Vagina (tissue), 2 donors: ENCODE measurements around the gene ATP6V1G2. TPM values are rescaled to one million over a fixed set of nuclear protein-coding genes. Genes with fewer than 3 reads are reported as not detected.
A peak's percentile ranks its signal among the peaks of the same experiment; 100 is the strongest.

Experiments
- DNase-seq, 2 donors: peaks; one replicate each; pipeline ENCODE4 v3.0.0-alpha.2; 2017; ENCODE audit errors: extremely low spot score in 2 of 2
- H3K27ac ChIP-seq: fragments of 200-600 bp; sonication (generic); one replicate; pipeline ENCODE4 v1.5.1; 2019
- H3K27me3 ChIP-seq: fragments of 200-600 bp; sonication (generic); one replicate; pipeline ENCODE4 v1.5.1; 2019
- H3K36me3 ChIP-seq, 2 donors: fragments of 200-600 bp; sonication (generic); one replicate each; pipeline ENCODE4 v1.5.1; 2017 to 2019
- H3K4me1 ChIP-seq: fragments of 200-600 bp; sonication (generic); one replicate; pipeline ENCODE4 v1.5.1; 2019
- H3K4me3 ChIP-seq, 2 donors: fragments of 200-600 bp; sonication (generic); 1 replicate in 1 of 2; 2 replicates in 1 of 2; pipeline ENCODE4 v1.5.1; 2016 to 2019
- H3K9me3 ChIP-seq: fragments of 200-600 bp; sonication (generic); one replicate; pipeline ENCODE4 v1.5.1; 2019
- POLR2A ChIP-seq, 2 donors: fragments of 450-650 bp; IDR thresholded peaks; one replicate each; pipeline ENCODE4 v1.6.1; 2017; ENCODE audit warnings: antibody characterized with exemption in 2 of 2, mild to moderate bottlenecking in 2 of 2, moderate library complexity in 2 of 2
- POLR2AphosphoS5 ChIP-seq, 2 donors: sonication (generic); formaldehyde crosslinking; IDR thresholded peaks; one replicate each; pipeline ENCODE4 v1.9.0; 2017; ENCODE audit warnings: antibody characterized with exemption in 2 of 2, mild to moderate bottlenecking in 2 of 2, low read depth in 1 of 2; ENCODE audit not compliant: insufficient read depth in 1 of 2
- intact Hi-C: fragments of 100-400 bp; cut with DNase I; formaldehyde crosslinking; loops from one replicate; pipeline ENCODE4 v1.15.1; 2023
- total RNA-seq: library from RNA; depleted of rRNA; stranded (reverse); fragments of >200 nt; gene quantifications from one replicate; pipeline ENCODE4 v1.2.3, GENCODE V29; 2016
- TF ChIP-seq, protein P1 (sequence below), 3 experiments: fragments of 450-650 bp in 2 of 3; fragments of 200-600 bp in 1 of 3; sonication (generic) in 1 of 3; IDR thresholded peaks; one replicate each; pipeline ENCODE4 v1.5.1; 2017 to 2019; ENCODE audit warnings: antibody characterized with exemption in 3 of 3, mild to moderate bottlenecking in 2 of 3, moderate library complexity in 2 of 3

The ATP6V1G2 gene
- total RNA-seq, 1 donor from 2014 or later: 5.4 TPM

DNA sequence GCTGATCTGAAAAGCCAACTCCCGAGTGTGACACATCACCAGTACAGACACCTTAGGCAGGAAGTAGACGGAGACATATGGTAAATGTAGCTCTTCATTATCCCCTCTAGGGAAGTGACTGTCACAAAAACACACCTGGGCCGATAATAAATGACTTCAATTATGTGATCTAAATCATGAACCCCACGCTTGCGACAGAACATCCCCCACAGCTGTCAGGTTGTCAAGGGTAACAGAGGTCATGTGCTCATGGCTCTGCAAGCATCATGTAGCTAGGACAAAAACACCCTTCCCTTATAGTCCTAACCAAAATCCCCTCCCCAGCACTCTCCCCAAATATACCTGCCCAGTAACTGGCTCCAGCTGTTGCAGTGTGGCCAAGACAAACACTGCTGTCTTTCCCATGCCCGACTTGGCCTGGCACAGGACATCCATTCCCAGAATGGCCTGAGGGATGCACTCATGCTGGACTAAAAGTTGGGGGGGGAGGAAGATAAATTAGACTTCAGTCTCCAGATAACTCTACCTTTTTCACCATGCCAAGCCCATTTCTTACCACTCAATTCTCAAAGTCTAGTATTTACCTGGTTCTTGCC, 7.5 kb downstream of the ATP6V1G2 start:
- Histone ChIP-seq H3K36me3 (peaks cover 0 to 60% of the 10 kb centered on the region in 2 donors), H3K27ac (no peak overlapping the region), H3K4me3 (peak overlapping the region in 1 of 2 donors; percentile 4), H3K4me1 (peaks cover 43% of the 10 kb centered on the region), H3K9me3 (no peaks in the 10 kb centered on the region), H3K27me3 (no peaks in the 10 kb centered on the region)
- intact Hi-C loops: no loop called here
- no peak for DNase-seq
- TF ChIP-seq POLR2AphosphoS5 (IDR thresholded peaks at IDR 0.05; ENCODE audit: insufficient read depth in 1 of 2, low read depth in 1 of 2) (no peak), POLR2A (IDR thresholded peaks at IDR 0.05) (no peak)
- TF ChIP-seq, protein P1, sequence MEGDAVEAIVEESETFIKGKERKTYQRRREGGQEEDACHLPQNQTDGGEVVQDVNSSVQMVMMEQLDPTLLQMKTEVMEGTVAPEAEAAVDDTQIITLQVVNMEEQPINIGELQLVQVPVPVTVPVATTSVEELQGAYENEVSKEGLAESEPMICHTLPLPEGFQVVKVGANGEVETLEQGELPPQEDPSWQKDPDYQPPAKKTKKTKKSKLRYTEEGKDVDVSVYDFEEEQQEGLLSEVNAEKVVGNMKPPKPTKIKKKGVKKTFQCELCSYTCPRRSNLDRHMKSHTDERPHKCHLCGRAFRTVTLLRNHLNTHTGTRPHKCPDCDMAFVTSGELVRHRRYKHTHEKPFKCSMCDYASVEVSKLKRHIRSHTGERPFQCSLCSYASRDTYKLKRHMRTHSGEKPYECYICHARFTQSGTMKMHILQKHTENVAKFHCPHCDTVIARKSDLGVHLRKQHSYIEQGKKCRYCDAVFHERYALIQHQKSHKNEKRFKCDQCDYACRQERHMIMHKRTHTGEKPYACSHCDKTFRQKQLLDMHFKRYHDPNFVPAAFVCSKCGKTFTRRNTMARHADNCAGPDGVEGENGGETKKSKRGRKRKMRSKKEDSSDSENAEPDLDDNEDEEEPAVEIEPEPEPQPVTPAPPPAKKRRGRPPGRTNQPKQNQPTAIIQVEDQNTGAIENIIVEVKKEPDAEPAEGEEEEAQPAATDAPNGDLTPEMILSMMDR (IDR thresholded peaks at IDR 0.05): no peak

DNA sequence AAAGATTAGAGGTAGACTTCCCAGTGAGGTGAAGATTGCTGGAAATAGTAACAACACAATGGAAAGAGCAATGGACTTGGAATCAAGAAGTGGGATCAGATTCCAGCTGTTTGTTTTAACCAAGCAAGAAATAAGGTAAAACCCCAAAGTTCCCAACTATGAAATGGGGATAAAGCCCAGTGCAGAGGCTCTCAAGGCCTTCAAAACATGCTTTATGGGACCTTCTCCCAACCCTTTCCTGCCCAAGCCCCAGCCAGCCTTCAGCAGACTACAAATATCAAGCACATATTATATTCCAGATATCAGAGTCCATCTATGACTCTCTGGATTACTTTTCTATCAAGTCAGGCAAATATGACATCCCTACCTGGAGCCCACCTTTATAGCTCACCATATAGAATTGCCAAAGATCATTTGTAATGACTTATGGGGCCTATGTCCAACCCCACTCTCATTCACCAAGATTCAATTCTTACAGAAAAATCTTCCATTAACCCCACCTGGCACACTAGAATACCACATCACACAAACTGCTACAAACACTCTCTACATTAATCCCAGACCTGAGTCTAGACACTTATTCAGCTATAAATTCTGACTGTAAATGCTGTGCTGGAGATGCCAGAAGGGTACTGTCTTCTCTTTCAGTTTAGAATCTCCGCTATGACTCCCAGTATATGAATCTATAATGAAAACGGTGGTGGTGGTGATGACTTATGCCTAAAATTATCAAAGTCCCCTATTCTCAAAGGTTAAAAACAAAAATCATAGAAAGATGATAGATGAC, 10.7 kb downstream of the ATP6V1G2 start:
- Histone ChIP-seq H3K4me3 (no peak overlapping the region), H3K27me3 (no peaks in the 10 kb centered on the region), H3K4me1 (peaks cover 28% of the 10 kb centered on the region), H3K36me3 (peaks cover 0 to 92% of the 10 kb centered on the region in 2 donors), H3K27ac (no peak overlapping the region), H3K9me3 (no peaks in the 10 kb centered on the region)
- DNase-seq: no peak
- TF ChIP-seq POLR2A (IDR thresholded peaks at IDR 0.05): no peak
- TF ChIP-seq, protein P1 (IDR thresholded peaks at IDR 0.05): no peak
- TF ChIP-seq POLR2AphosphoS5 (IDR thresholded peaks at IDR 0.05; ENCODE audit: insufficient read depth in 1 of 2, low read depth in 1 of 2): no peak
- intact Hi-C loops: no loop called here

DNA sequence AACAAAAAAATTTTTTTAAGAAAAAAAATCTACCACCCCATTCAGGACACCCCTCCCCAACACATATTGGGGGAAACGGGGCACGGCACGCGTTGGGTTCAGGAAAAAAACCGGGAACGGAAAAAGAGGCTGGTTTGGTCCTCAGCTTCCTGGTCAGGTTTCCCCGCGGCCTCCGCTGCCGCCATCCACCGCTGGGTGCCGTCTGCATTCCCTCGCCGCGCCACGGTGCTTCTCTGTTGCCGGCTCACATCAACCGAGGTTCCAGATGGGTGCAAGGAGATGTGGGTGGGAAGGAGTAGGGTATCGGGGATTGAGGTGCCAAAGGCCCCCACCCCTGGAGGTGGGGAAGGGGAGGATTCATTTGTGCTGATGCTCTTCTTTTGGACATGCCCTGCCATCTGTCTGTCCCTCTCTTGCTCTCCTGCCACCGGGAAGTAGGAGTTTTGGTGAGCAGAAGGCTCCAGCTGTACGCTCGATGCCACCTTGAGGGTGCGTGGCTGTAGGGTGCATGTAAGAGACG, 11.8 kb downstream of the ATP6V1G2 start:
- no peak overlapping the region for H3K27ac ChIP-seq
- TF ChIP-seq, protein P1 (IDR thresholded peaks at IDR 0.05): no peak
- TF ChIP-seq POLR2AphosphoS5 (IDR thresholded peaks at IDR 0.05; ENCODE audit: insufficient read depth in 1 of 2, low read depth in 1 of 2) (no peak), POLR2A (IDR thresholded peaks at IDR 0.05) (no peak)
- H3K9me3 ChIP-seq: no peaks in the 10 kb centered on the region
- intact Hi-C loops: no loop called here
- DNase-seq: no peak
- no peaks in the 10 kb centered on the region for H3K27me3 ChIP-seq
- H3K4me1 ChIP-seq: peaks cover 16% of the 10 kb centered on the region
- H3K36me3 ChIP-seq: peaks cover 0 to 99% of the 10 kb centered on the region in 2 donors
- no peak overlapping the region for H3K4me3 ChIP-seq

DNA sequence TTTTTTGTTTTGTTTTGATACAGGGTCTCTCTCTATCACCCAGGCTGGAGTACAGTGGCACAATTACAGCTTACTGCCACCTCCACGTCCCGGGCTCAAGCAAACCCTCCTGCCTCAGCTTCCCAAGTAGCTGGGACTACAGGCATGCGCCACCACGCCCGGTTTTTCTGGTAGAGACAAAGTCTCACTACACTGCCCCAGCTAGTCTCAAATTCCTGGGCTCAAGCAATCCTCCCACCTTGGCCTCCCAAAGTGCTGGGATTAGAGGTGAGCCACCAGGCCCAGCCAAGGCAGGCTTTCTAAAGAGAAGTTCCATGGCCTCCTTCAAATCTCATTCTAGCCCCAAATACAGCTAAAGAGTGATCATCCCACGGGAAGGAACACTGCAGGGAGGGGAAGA, 12.4 kb downstream of the ATP6V1G2 start:
- H3K4me3 ChIP-seq: no peak overlapping the region
- peaks cover 0 to 93% of the 10 kb centered on the region in 2 donors for H3K36me3 ChIP-seq
- intact Hi-C loops: no loop called here
- TF ChIP-seq, protein P1 (IDR thresholded peaks at IDR 0.05): no peak
- no peak for TF ChIP-seq POLR2A (IDR thresholded peaks at IDR 0.05)
- TF ChIP-seq POLR2AphosphoS5 (IDR thresholded peaks at IDR 0.05; ENCODE audit: insufficient read depth in 1 of 2, low read depth in 1 of 2): no peak
- H3K9me3 ChIP-seq: no peaks in the 10 kb centered on the region
- H3K27ac ChIP-seq: no peak overlapping the region
- H3K27me3 ChIP-seq: no peaks in the 10 kb centered on the region
- no peak for DNase-seq
- H3K4me1 ChIP-seq: peaks cover 10% of the 10 kb centered on the region

DNA sequence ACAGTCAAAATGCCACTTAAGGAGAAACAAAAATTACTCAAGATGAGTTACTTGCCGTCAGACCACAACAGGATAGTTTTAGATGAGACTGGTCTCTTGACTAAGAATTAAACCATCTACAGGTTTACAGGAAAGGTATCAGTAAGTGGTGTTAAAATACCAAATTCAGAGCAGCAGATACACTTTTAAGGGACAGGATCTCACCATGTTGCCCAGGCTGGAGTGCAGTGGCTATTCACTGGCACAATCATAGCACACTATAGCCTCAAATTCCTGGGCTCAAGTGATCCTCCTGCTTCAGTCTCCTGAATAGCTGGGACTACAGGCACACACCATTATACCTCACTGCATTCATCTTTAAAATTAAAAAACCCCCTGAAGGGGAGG, 13.0 kb downstream of the ATP6V1G2 start:
- Histone ChIP-seq H3K4me3 (no peak overlapping the region), H3K9me3 (no peaks in the 10 kb centered on the region), H3K27ac (no peak overlapping the region), H3K4me1 (peaks cover 5% of the 10 kb centered on the region), H3K27me3 (no peaks in the 10 kb centered on the region), H3K36me3 (peaks cover 0 to 88% of the 10 kb centered on the region in 2 donors)
- intact Hi-C loops: no loop called here
- DNase-seq: no peak
- TF ChIP-seq POLR2AphosphoS5 (IDR thresholded peaks at IDR 0.05; ENCODE audit: insufficient read depth in 1 of 2, low read depth in 1 of 2) (no peak), POLR2A (IDR thresholded peaks at IDR 0.05) (no peak)
- TF ChIP-seq, protein P1 (IDR thresholded peaks at IDR 0.05): no peak
